ENCODE data around the gene EXT2. TPM values are rescaled to one million over a fixed set of nuclear protein-coding genes. Genes with fewer than 3 reads are reported as not detected.

The EXT2 gene
- polyA plus RNA-seq, 1 of the 3 experiments (the other 2 are of a cell fraction), result 92.9 TPM

GRCh38 chr11:44065841-44066731 lies 29.4 kb upstream of the EXT2 start, which contains the start of gene ACCS (continued):
- no peak for TF ChIP-seq MEF2A (IDR thresholded peaks at IDR 0.05; ENCODE audit: borderline replicate concordance, low read depth)
- no peak for TF ChIP-seq GATA2 (CRISPR knock-in tag; IDR thresholded peaks at IDR 0.05)
- TF ChIP-seq PBX3 (IDR thresholded peaks at IDR 0.05), result peak; percentile 21; the same call in 1 of the 2 replicates
- TF ChIP-seq REST (IDR thresholded peaks at IDR 0.05; ENCODE audit: low read depth, low read length), result no peak
- no peak for TF ChIP-seq RXRA (IDR thresholded peaks at IDR 0.05; ENCODE audit: borderline replicate concordance, low read depth)
- peak; percentile 82 for TF ChIP-seq ELF1 (IDR thresholded peaks at IDR 0.05)
- no peak for TF ChIP-seq FOXM1 (IDR thresholded peaks at IDR 0.05; ENCODE audit: low read depth)
- 0 out of 2 replicates have a peak, but pooled peaks have one; percentile 33 for TF ChIP-seq NFIC (IDR thresholded peaks at IDR 0.05; ENCODE audit: borderline replicate concordance)

GRCh38 chr11:44066732-44067141 lies 28.7 kb upstream of the EXT2 start:
- H2AFZ ChIP-seq (ENCODE audit: low read depth), result peak overlapping the region; percentile 81
- H3K9me3 ChIP-seq, result no peaks in the 10 kb centered on the region
- no peaks in the 10 kb centered on the region for H3K9me2 ChIP-seq
- H3K9ac ChIP-seq, result peak overlapping the region; percentile 86
- WGBS (ENCODE audit: low lambda C conversion rate), result 49% methylated on average over 10 of the region's 10 CpGs
- POLR2A ChIA-PET, result interaction anchor here (0.6 to 1.0 kb wide), 2 partner anchors 124 to 125 kb away, joined by 3 read pairs; no protein-coding TSS in a partner anchor
- no peaks in the 10 kb centered on the region for H3F3A ChIP-seq (replicated peaks; ENCODE audit: insufficient read depth)
- H4K20me1 ChIP-seq (ENCODE audit: insufficient read depth), result no peaks in the 10 kb centered on the region
- peak; percentile 42 for DNase-seq
- peaks cover 0 to 3% of the 10 kb centered on the region in 2 experiments for H3K36me3 ChIP-seq (replicated peaks in 1 of 2; ENCODE audit: control insufficient read depth in 1 of 2, insufficient read depth in 2 of 2, low read length in 1 of 2)
- peak overlapping the region; percentile 78 for H3K4me2 ChIP-seq
- TF ChIP-seq NFIC (IDR thresholded peaks at IDR 0.05; ENCODE audit: borderline replicate concordance) (peak; percentile 40; the same call in 1 of the 2 replicates), FOSL2 (IDR thresholded peaks at IDR 0.05; ENCODE audit: borderline replicate concordance, low read depth) (peak; percentile 38; the same call in 1 of the 2 replicates), MXI1 (IDR thresholded peaks at IDR 0.05; ENCODE audit: low read depth, low read length) (no peak), GATA2 (CRISPR knock-in tag; IDR thresholded peaks at IDR 0.05) (no peak), FOXJ3 (CRISPR knock-in tag; IDR thresholded peaks at IDR 0.05) (no peak), EP300 (IDR thresholded peaks at IDR 0.05; ENCODE audit: borderline replicate concordance in 1 of 2, low read depth in 1 of 2, low read length in 1 of 2) (no peak), PBX3 (IDR thresholded peaks at IDR 0.05) (no peak), MEF2A (IDR thresholded peaks at IDR 0.05; ENCODE audit: borderline replicate concordance, low read depth) (no peak), GABPA (IDR thresholded peaks at IDR 0.05; ENCODE audit: low read depth) (no peak), ELF1 (IDR thresholded peaks at IDR 0.05) (no peak), EZH2phosphoT487 (IDR thresholded peaks at IDR 0.05; ENCODE audit: borderline replicate concordance, low read depth) (no peak), RFX5 (IDR thresholded peaks at IDR 0.05; ENCODE audit: low read length) (no peak), MAX (IDR thresholded peaks at IDR 0.05; ENCODE audit: low read depth) (no peak), REST (IDR thresholded peaks at IDR 0.05; ENCODE audit: low read depth, low read length) (no peak), POLR2AphosphoS5 (IDR thresholded peaks at IDR 0.05; ENCODE audit: low read depth, low read length) (no peak), JUND (IDR thresholded peaks at IDR 0.05) (0 out of 2 replicates have a peak, but pooled peaks have one; percentile 23)
- H3K4me1 ChIP-seq (ENCODE audit: control insufficient read depth in 1 of 2, insufficient read depth in 2 of 2, low read depth in 1 of 2, low read length in 1 of 2), result peaks cover 0 to 2% of the 10 kb centered on the region in 2 experiments; a peak in 2 of 4 replicates
- H3K79me2 ChIP-seq (ENCODE audit: insufficient read depth), result no peaks in the 10 kb centered on the region
- H3K4me3 ChIP-seq (ENCODE audit: low read depth in 2 of 2, low read length in 1 of 2), result peak overlapping the region; percentile 54 to 67
- CTCF ChIA-PET, result interaction anchor here (0.7 to 10.8 kb wide), 6 partner anchors 15 to 177 kb away, joined by 3 to 71 read pairs (median 4); partner anchors contain the start of gene EXT2
- H3K27ac ChIP-seq (ENCODE audit: low read depth in 2 of 2, low read length in 1 of 2), result peak overlapping the region; percentile 86 to 88
- no peaks in the 10 kb centered on the region for H3K27me3 ChIP-seq (ENCODE audit: insufficient read depth)
